ENCODE data around the gene MAMDC4.
"Not testable (repeated sequence)": the region's sequence is repeated elsewhere in the genome, so short reads cannot be mapped to it uniquely, and the experiment has no call there.

MAMDC4 gene

DNA sequence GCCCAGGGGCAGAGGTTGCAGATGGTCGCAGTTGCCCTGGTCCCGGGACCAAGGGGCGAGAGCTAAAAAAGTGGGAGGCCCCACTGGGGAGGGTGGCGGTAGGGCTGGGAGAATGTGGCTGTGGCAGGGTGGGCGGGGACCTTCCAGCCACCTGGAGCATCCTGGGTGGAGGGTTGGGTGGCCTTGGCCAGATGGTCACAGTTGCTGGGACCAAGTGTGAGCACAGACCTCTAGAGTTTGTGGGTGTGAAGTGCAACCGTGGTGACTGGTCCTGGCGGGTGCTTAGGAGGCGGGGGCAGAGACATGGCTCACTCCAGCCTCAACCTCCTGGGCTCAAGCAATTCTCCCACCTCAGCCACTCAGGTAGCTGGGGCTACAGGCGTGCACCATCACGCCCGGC, 28.5 kb downstream of the MAMDC4 start:
- no peak for DNase-seq
- no peaks in the 10 kb centered on the region for H3K9me3 ChIP-seq (ENCODE audit: control insufficient read depth, low read length)
- no peak overlapping the region for H3K4me3 ChIP-seq (ENCODE audit: insufficient read depth, low read depth, low read length, poor library complexity, severe bottlenecking)
- H3K27me3 ChIP-seq (replicated peaks; ENCODE audit: control insufficient read depth, insufficient read depth, low read length, poor library complexity, severe bottlenecking) = no peaks in the 10 kb centered on the region
- H3K36me3 ChIP-seq (ENCODE audit: control insufficient read depth, insufficient read depth, low read length) = no peaks in the 10 kb centered on the region
- peaks cover 30% of the 10 kb centered on the region for H3K4me1 ChIP-seq (ENCODE audit: control insufficient read depth, insufficient read depth, low read length, poor library complexity, severe bottlenecking)
- no peak overlapping the region for H3K27ac ChIP-seq (ENCODE audit: insufficient read depth, low read length, poor library complexity, severe bottlenecking)

DNA sequence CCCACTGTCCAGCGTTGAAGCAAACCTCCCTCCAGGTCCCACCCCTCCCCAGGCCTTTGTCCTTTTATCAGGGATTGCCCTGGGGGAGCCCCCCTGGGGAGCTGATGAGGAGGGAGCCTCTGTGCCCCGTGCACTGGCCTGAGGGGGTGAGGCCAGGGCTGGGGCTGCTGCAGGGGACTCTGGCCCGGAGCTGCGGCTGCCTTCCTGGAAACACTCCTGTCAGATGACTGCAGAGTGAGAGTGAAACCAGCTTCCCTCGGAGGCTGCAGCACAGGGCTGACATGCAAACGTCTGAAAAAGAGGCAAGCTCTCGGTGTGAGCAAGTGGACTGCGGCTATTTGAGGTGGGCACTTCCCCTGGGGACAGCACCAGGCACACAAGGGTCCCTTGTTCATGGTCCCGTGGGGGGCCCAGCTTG, 29.6 kb downstream of the MAMDC4 start:
- H3K4me3 ChIP-seq (ENCODE audit: insufficient read depth, low read depth, low read length, poor library complexity, severe bottlenecking) = peak overlapping the region; percentile 57
- peak overlapping the region; percentile 76 for H3K27ac ChIP-seq (ENCODE audit: insufficient read depth, low read length, poor library complexity, severe bottlenecking)

DNA sequence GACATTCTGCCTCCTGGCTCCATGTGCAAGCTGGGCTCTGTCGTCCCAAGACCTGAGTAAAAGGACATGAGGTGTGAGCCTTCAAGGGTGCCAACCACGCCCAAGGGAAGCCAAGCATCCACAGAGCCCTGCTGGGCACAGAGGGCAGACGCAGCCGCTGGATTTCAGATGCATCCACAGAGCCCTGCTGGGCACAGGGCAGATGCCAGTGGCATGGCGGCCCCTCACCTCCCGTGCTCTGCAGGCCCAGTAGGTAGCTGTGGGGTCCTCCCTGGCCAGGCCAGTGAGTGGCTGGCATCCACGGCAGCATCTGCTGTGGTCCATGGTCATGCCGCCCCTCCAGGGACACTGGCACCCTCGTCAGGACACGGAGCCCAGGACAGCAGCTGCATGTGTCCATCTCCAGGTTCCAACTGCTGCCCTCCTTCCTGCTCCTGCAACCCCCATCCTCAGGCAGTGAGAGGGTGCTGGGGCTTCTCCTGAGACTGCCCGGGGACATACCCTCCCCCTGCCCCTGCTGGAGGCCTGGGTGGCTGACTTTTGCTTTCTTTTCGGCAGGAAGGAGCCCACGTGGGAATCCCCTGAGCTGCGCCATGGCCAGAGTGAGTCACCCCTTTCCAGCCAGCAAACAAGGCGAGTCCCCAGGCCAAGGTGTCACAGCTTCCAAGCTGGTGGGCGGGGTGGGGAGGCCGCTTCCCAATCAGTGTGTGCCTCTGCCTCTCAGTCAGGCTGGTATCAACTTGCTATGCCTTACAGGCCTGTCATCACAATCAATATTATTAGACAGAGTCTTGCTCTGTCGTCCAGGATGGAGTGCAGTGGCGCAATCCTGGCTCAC, 30.2 kb downstream of the MAMDC4 start:
- peaks cover 38% of the 10 kb centered on the region for H3K4me1 ChIP-seq (ENCODE audit: control insufficient read depth, insufficient read depth, low read length, poor library complexity, severe bottlenecking)
- peak; percentile 85 to 86 (median 86) for DNase-seq
- no peaks in the 10 kb centered on the region for H3K27me3 ChIP-seq (replicated peaks; ENCODE audit: control insufficient read depth, insufficient read depth, low read length, poor library complexity, severe bottlenecking)
- H3K4me3 ChIP-seq (ENCODE audit: insufficient read depth, low read depth, low read length, poor library complexity, severe bottlenecking) = peak overlapping the region; percentile 57
- H3K36me3 ChIP-seq (ENCODE audit: control insufficient read depth, insufficient read depth, low read length) = no peaks in the 10 kb centered on the region
- no peaks in the 10 kb centered on the region for H3K9me3 ChIP-seq (ENCODE audit: control insufficient read depth, low read length)
- peak overlapping the region; percentile 76 for H3K27ac ChIP-seq (ENCODE audit: insufficient read depth, low read length, poor library complexity, severe bottlenecking)

More for the DNA sequence above, 29.6 kb downstream of the MAMDC4 start:
- no peaks in the 10 kb centered on the region for H3K36me3 ChIP-seq (ENCODE audit: control insufficient read depth, insufficient read depth, low read length)
- no peak for DNase-seq
- peaks cover 33% of the 10 kb centered on the region for H3K4me1 ChIP-seq (ENCODE audit: control insufficient read depth, insufficient read depth, low read length, poor library complexity, severe bottlenecking)
- no peaks in the 10 kb centered on the region for H3K27me3 ChIP-seq (replicated peaks; ENCODE audit: control insufficient read depth, insufficient read depth, low read length, poor library complexity, severe bottlenecking)
- H3K9me3 ChIP-seq (ENCODE audit: control insufficient read depth, low read length) = no peaks in the 10 kb centered on the region

DNA sequence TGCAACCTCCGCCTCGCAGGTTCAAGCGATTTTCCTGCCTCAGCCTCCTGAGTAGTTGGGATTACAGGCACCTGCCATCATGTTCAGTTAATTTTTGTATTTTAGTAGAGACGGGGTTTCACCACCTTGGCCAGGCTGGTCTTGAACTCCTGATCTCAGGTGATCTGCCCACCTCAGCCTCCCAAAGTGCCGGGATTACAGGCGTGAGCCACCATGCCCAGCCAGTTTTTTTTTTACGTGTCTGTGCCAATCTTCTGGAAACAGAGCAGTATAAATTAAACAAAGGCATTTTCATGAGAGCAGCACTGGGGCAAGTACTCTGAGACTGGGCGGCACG, 30.8 kb downstream of the MAMDC4 start:
- H3K4me3 ChIP-seq (ENCODE audit: insufficient read depth, low read depth, low read length, poor library complexity, severe bottlenecking) = peak overlapping the region; percentile 57
- H3K27ac ChIP-seq (ENCODE audit: insufficient read depth, low read length, poor library complexity, severe bottlenecking) = peak overlapping the region; percentile 76
- peaks cover 41% of the 10 kb centered on the region for H3K4me1 ChIP-seq (ENCODE audit: control insufficient read depth, insufficient read depth, low read length, poor library complexity, severe bottlenecking)
- not testable (repeated sequence) for DNase-seq; H3K9me3 ChIP-seq (ENCODE audit: control insufficient read depth, low read length); H3K27me3 ChIP-seq (replicated peaks; ENCODE audit: control insufficient read depth, insufficient read depth, low read length, poor library complexity, severe bottlenecking); H3K36me3 ChIP-seq (ENCODE audit: control insufficient read depth, insufficient read depth, low read length)

DNA sequence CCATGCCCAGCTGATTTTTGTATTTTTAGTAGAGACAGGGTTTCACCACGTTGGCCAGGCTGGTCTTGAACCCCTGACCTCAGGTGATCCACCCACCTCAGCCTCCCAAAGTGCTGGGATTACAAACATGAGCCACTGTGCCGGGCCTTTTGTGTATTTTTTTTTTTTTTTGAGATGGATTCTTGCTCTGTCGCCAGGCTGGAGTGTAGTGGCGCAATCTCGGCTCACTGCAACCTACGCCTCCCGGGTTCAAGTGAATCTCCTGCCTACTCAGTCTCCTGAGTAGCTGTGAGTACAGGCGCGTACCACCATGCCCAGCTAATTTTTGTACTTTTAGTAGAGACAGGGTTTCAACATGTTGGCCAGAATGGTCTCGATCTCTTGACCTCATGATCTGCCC, 31.5 kb downstream of the MAMDC4 start:
- H3K4me1 ChIP-seq (ENCODE audit: control insufficient read depth, insufficient read depth, low read length, poor library complexity, severe bottlenecking) = peaks cover 41% of the 10 kb centered on the region

GRCh38 chr9:136885950-136886578, 33.9 kb downstream of the MAMDC4 start, which contains the start of gene TRAF2:
TSS of gene TRAF2 (plus strand) at chr9:136886516. CDS start at chr9:136898741, 12,225 bp downstream.
- peaks cover 41% of the 10 kb centered on the region for H3K4me1 ChIP-seq (ENCODE audit: control insufficient read depth, insufficient read depth, low read length, poor library complexity, severe bottlenecking)
- H3K27me3 ChIP-seq (replicated peaks; ENCODE audit: control insufficient read depth, insufficient read depth, low read length, poor library complexity, severe bottlenecking) = no peaks in the 10 kb centered on the region
- DNase-seq = peak; percentile 93 to 96 (median 94)
- peak within 1 kb of the TSS; percentile 95 for H3K27ac ChIP-seq (ENCODE audit: insufficient read depth, low read length, poor library complexity, severe bottlenecking)
- no peaks in the 10 kb centered on the region for H3K9me3 ChIP-seq (ENCODE audit: control insufficient read depth, low read length)
- peaks cover 7% of the 10 kb centered on the region for H3K36me3 ChIP-seq (ENCODE audit: control insufficient read depth, insufficient read depth, low read length)
- peak within 1 kb of the TSS; percentile 70 for H3K4me3 ChIP-seq (ENCODE audit: insufficient read depth, low read depth, low read length, poor library complexity, severe bottlenecking)

More for the DNA sequence above, 31.5 kb downstream of the MAMDC4 start:
- peak overlapping the region; percentile 76 for H3K27ac ChIP-seq (ENCODE audit: insufficient read depth, low read length, poor library complexity, severe bottlenecking)
- not testable (repeated sequence) for H3K4me3 ChIP-seq (ENCODE audit: insufficient read depth, low read depth, low read length, poor library complexity, severe bottlenecking); H3K36me3 ChIP-seq (ENCODE audit: control insufficient read depth, insufficient read depth, low read length); H3K9me3 ChIP-seq (ENCODE audit: control insufficient read depth, low read length); H3K27me3 ChIP-seq (replicated peaks; ENCODE audit: control insufficient read depth, insufficient read depth, low read length, poor library complexity, severe bottlenecking); DNase-seq

- peaks cover 35% of the 10 kb centered on the region for H3K4me1 ChIP-seq (ENCODE audit: control insufficient read depth, insufficient read depth, low read length, poor library complexity, severe bottlenecking)
- H3K9me3 ChIP-seq (ENCODE audit: control insufficient read depth, low read length) = no peaks in the 10 kb centered on the region
- peak overlapping the region; percentile 67 for H3K4me3 ChIP-seq (ENCODE audit: insufficient read depth, low read depth, low read length, poor library complexity, severe bottlenecking)
- H3K27ac ChIP-seq (ENCODE audit: insufficient read depth, low read length, poor library complexity, severe bottlenecking) = peak overlapping the region; percentile 95
- peak in 2 of 3 donors; percentile 75 for DNase-seq
- H3K36me3 ChIP-seq (ENCODE audit: control insufficient read depth, insufficient read depth, low read length) = peaks cover 7% of the 10 kb centered on the region
- no peaks in the 10 kb centered on the region for H3K27me3 ChIP-seq (replicated peaks; ENCODE audit: control insufficient read depth, insufficient read depth, low read length, poor library complexity, severe bottlenecking)
Measured at GRCh38 chr9:136886610-136887597, 34.8 kb downstream of the MAMDC4 start.

GRCh38 chr9:136888454-136888853, 36.3 kb downstream of the MAMDC4 start:
- Histone ChIP-seq H3K4me3 (ENCODE audit: insufficient read depth, low read depth, low read length, poor library complexity, severe bottlenecking) (no peak overlapping the region), H3K27ac (ENCODE audit: insufficient read depth, low read length, poor library complexity, severe bottlenecking) (no peak overlapping the region), H3K27me3 (replicated peaks; ENCODE audit: control insufficient read depth, insufficient read depth, low read length, poor library complexity, severe bottlenecking) (no peaks in the 10 kb centered on the region), H3K9me3 (ENCODE audit: control insufficient read depth, low read length) (no peaks in the 10 kb centered on the region), H3K4me1 (ENCODE audit: control insufficient read depth, insufficient read depth, low read length, poor library complexity, severe bottlenecking) (peaks cover 23% of the 10 kb centered on the region), H3K36me3 (ENCODE audit: control insufficient read depth, insufficient read depth, low read length) (peaks cover 12% of the 10 kb centered on the region)
- no peak for DNase-seq

DNA sequence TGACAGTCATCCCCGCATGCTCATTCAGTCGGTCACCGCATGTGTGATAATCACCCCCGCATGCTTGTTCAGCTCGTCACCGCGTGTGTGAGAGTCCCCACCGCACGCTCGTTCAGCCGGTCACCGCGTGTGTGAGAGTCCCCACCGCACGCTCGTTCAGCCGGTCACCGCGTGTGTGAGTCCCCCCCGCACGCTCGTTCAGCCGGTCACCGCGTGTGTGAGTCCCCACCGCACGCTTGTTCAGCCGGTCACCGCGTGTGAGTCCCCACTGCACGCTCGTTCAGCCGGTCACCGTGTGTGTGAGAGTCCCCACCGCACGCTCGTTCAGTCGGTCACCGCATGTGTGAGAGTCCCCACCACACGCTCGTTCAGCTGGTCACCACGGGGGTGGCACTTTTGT, 37.7 kb downstream of the MAMDC4 start:
- Histone ChIP-seq H3K36me3 (ENCODE audit: control insufficient read depth, insufficient read depth, low read length) (peaks cover 12% of the 10 kb centered on the region), H3K4me3 (ENCODE audit: insufficient read depth, low read depth, low read length, poor library complexity, severe bottlenecking) (no peak overlapping the region), H3K27ac (ENCODE audit: insufficient read depth, low read length, poor library complexity, severe bottlenecking) (no peak overlapping the region), H3K4me1 (ENCODE audit: control insufficient read depth, insufficient read depth, low read length, poor library complexity, severe bottlenecking) (peaks cover 20% of the 10 kb centered on the region), H3K9me3 (ENCODE audit: control insufficient read depth, low read length) (no peaks in the 10 kb centered on the region), H3K27me3 (replicated peaks; ENCODE audit: control insufficient read depth, insufficient read depth, low read length, poor library complexity, severe bottlenecking) (no peaks in the 10 kb centered on the region)
- no peak for DNase-seq

Measured in effector memory CD4-positive, alpha-beta T cell (primary cell).